KMS-11 (cell line): Measurements from ENCODE around the gene HDAC11.
"Not testable (repeated sequence)": the region's sequence is repeated elsewhere in the genome, so short reads cannot be mapped to it uniquely, and the experiment has no call there.

Experiments
- H2AFZ ChIP-seq: fragments of 200-600 bp; sonication (generic); 2 replicates; pipeline ENCODE4 v1.6.1; 2016; ENCODE audit warnings: antibody characterized with exemption, mixed run types, low read depth
- H3K27ac ChIP-seq: fragments of 200-600 bp; sonication (generic); 2 replicates; pipeline ENCODE4 v1.6.1; 2016; ENCODE audit warnings: mild to moderate bottlenecking, mixed run types
- H3K27me3 ChIP-seq: fragments of 200-600 bp; sonication (generic); 2 replicates; pipeline ENCODE4 v1.6.1; 2017; ENCODE audit warnings: mild to moderate bottlenecking, low read depth, mixed run types, moderate library complexity; ENCODE audit not compliant: insufficient read depth
- H3K36me3 ChIP-seq: fragments of 200-600 bp; sonication (generic); 2 replicates; pipeline ENCODE4 v1.6.1; 2017; ENCODE audit warnings: mild to moderate bottlenecking, mixed run types; ENCODE audit not compliant: insufficient read depth
- H3K4me1 ChIP-seq: fragments of 200-600 bp; sonication (generic); 2 replicates; pipeline ENCODE4 v1.6.1; 2016; ENCODE audit warnings: mild to moderate bottlenecking, low read depth, mixed run types; ENCODE audit not compliant: poor library complexity, severe bottlenecking
- H3K4me2 ChIP-seq: fragments of 200-600 bp; sonication (generic); 2 replicates; pipeline ENCODE4 v1.7.0; 2016; ENCODE audit warnings: mild to moderate bottlenecking, mixed run types
- H3K4me3 ChIP-seq: fragments of 200-600 bp; sonication (generic); IDR thresholded peaks from 2 replicates; pipeline ENCODE4 v1.6.1; 2017; ENCODE audit warnings: low read depth, low read length, mixed read lengths; ENCODE audit not compliant: insufficient read depth
- H3K79me2 ChIP-seq: fragments of 200-600 bp; sonication (generic); 2 replicates; pipeline ENCODE4 v1.6.1; 2016; ENCODE audit warnings: low read depth, mixed run types; ENCODE audit not compliant: insufficient read depth
- H3K9ac ChIP-seq: fragments of 200-600 bp; sonication (generic); 2 replicates; pipeline ENCODE4 v1.6.1; 2016; ENCODE audit warnings: mild to moderate bottlenecking, mixed run types
- H4K20me1 ChIP-seq: fragments of 200-600 bp; sonication (generic); 2 replicates; pipeline ENCODE4 v1.6.1; 2016; ENCODE audit warnings: mild to moderate bottlenecking, mixed run types; ENCODE audit not compliant: insufficient read depth
- CTCF ChIP-seq: fragments of 200-600 bp; sonication (generic); conservative IDR thresholded peaks from 2 replicates; pipeline ENCODE4 v1.6.1; 2017; ENCODE audit warnings: low read depth, mild to moderate bottlenecking, antibody characterized with exemption, low read length, moderate library complexity, mixed read lengths

The HDAC11 gene

DNA sequence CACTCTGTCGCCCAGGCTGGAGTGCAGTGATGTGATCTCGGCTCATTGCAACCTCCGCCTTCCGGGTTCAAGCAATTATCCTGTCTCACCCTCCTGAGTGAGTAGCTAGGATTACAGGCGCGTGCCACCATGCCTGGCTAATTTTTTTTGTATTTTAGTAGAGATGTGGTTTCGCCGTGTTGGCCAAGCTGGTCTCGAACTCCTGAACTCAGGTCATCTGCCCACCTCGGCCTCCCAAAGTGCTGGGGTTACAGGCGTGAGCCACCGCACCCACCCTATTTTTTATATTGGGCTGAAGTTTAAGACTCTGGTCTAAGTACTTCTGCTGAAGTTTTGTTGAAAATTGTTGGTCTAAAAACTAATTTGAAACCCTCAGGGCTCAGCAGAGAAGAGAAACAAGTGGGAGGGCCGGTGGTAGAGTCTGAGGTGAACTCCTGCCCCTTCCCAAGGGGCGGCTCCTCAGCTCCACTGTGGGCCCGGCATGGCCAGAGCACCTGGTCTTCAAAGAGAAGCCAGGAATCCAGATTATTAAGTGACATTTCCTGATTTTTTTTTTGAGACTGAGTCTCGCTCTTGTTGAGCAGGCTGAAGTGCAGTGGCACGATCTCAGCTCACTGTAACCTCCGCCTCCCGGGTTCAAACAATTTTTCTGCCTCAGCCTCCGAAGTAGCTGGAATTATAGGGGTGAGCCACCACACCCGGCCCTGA, 4.0 kb downstream of the HDAC11 start:
- no peaks in the 10 kb centered on the region for H3K79me2 ChIP-seq
- TF ChIP-seq CTCF = no peak
- H3K4me2 ChIP-seq = no peak overlapping the region
- H3K9ac ChIP-seq = no peak overlapping the region
- peaks cover 43% of the 10 kb centered on the region for H3K4me1 ChIP-seq
- no peaks in the 10 kb centered on the region for H3K27me3 ChIP-seq
- H3K36me3 ChIP-seq = no peaks in the 10 kb centered on the region
- no peak overlapping the region for H3K4me3 ChIP-seq
- no peak overlapping the region for H2AFZ ChIP-seq
- no peak overlapping the region for H3K27ac ChIP-seq
- no peaks in the 10 kb centered on the region for H4K20me1 ChIP-seq

- H3K4me2 ChIP-seq = peak overlapping the region; percentile 41; the same call in 1 of the 2 replicates
- H3K4me3 ChIP-seq = no peak overlapping the region
- H3K9ac ChIP-seq = peak overlapping the region; percentile 18; the same call in 1 of the 2 replicates
Observed at GRCh38 chr3:13484851-13485590, 4.9 kb downstream of the HDAC11 start.

GRCh38 chr3:13485630-13486562, 5.8 kb downstream of the HDAC11 start:
- H3K79me2 ChIP-seq, H4K20me1 ChIP-seq, H3K27me3 ChIP-seq, H3K4me3 ChIP-seq, H3K27ac ChIP-seq, H2AFZ ChIP-seq, H3K36me3 ChIP-seq, H3K9ac ChIP-seq: not testable (repeated sequence)
- Histone ChIP-seq H3K4me1 (peaks cover 39% of the 10 kb centered on the region), H3K4me2 (peak overlapping the region; percentile 41; the same call in 1 of the 2 replicates)

More at GRCh38 chr3:13484851-13485590, 4.9 kb downstream of the HDAC11 start:
- no peaks in the 10 kb centered on the region for H3K79me2 ChIP-seq
- no peaks in the 10 kb centered on the region for H4K20me1 ChIP-seq
- H3K36me3 ChIP-seq = no peaks in the 10 kb centered on the region
- no peak overlapping the region for H3K27ac ChIP-seq
- H2AFZ ChIP-seq = peak overlapping the region; percentile 12; the same call in 1 of the 2 replicates
- no peaks in the 10 kb centered on the region for H3K27me3 ChIP-seq
- no peak for TF ChIP-seq CTCF
- peaks cover 43% of the 10 kb centered on the region for H3K4me1 ChIP-seq

- Histone ChIP-seq H3K27me3 (no peaks in the 10 kb centered on the region), H3K36me3 (no peaks in the 10 kb centered on the region), H3K27ac (no peak overlapping the region), H3K4me2 (no peak overlapping the region), H3K79me2 (no peaks in the 10 kb centered on the region), H3K9ac (no peak overlapping the region), H3K4me3 (no peak overlapping the region), H2AFZ (no peak overlapping the region), H4K20me1 (no peaks in the 10 kb centered on the region), H3K4me1 (peaks cover 27% of the 10 kb centered on the region)
- no peak for TF ChIP-seq CTCF
Observed at GRCh38 chr3:13487403-13487802, 7.3 kb downstream of the HDAC11 start.
